NCI-H1930 (cell line): ENCODE data around the gene HGF.
"Not testable (repeated sequence)": the region's sequence is repeated elsewhere in the genome, so short reads cannot be mapped to it uniquely, and the experiment has no call there.

ENCODE experiments used
- DNase-seq, 2 experiments: peaks; one replicate each; lab custom pipeline; 2025; lab: John Stamatoyannopoulos, UW

The HGF gene

DNA sequence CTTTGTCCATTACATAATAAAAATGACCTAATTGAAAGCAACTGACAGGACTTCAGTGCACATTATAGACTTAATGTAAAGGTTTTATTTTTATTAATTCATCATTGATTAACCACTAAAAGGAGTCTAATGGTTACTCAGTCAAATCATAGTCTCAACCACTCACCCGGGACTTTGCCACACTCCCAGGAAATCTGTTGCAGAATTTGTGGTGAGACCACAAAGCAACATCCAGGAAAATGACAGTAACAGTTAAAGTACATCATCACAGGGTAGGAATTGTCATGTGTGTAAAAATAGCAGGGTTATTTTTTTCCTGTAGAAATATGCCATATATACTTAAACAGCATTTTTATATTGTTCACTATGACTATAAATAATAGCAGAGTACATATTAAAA lies 6.3 kb upstream of the HGF start:
- no peak for DNase-seq

DNA sequence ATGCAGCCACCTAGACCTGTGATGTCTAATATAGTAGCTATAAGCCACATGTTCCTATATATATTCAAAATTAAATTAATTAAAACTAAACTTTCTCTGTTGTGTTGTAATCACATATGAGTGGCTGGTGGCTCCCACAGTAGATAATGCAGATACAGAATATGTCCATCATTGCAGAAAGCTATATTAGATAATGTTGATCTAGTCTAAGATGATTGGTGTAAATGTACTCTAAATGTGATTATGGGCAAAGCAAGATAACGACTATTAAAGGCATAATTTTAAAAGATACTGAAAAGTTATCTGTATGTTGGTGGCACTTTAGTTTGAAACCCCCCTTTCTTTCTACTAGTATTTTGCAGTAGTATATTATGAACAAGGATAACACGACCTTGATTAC lies 5.7 kb upstream of the HGF start:
- no peak for DNase-seq

DNA sequence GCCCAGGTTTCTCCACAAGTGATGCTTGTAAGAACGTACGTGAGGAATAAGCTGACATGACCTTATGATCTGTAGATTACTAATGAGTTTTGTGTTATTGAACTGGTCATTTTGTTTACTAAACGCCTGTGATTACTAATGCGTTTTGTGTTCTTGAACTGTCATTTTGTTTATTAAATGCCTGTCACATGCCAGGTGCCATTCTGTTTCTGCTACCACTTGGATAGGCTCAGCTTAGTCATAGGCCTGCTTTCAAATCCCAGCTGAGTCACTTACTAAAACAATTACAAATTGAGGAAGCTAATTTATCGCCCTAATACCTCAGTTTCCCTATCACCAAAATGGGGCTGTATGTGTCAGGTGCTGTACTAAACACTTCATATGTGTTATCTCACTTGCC lies 4.7 kb upstream of the HGF start:
- no peak for DNase-seq

DNA sequence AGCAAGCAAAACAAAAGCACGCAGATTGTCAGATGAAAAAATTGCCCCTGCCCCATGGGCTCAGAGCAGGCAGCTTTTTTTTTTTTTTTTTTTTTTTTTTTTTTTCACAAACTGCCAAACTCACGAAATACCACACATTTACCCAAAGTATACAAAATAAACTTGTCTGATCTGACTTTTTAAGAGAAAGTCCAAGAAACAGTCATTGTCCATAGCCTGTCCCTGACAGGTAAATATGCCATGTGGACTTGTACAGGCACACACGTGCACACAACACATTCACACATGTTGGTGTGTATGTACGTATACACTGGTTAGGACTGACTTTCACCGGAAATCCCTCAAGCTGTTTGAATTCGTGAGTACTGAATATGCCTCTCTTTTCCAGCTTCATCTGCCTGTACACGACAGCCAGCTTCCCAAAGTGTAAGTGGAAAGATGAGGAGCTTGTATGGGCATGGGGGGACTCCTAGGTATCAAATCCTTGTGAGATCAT lies 929 bp upstream of the HGF start:
- no peak for DNase-seq

DNA sequence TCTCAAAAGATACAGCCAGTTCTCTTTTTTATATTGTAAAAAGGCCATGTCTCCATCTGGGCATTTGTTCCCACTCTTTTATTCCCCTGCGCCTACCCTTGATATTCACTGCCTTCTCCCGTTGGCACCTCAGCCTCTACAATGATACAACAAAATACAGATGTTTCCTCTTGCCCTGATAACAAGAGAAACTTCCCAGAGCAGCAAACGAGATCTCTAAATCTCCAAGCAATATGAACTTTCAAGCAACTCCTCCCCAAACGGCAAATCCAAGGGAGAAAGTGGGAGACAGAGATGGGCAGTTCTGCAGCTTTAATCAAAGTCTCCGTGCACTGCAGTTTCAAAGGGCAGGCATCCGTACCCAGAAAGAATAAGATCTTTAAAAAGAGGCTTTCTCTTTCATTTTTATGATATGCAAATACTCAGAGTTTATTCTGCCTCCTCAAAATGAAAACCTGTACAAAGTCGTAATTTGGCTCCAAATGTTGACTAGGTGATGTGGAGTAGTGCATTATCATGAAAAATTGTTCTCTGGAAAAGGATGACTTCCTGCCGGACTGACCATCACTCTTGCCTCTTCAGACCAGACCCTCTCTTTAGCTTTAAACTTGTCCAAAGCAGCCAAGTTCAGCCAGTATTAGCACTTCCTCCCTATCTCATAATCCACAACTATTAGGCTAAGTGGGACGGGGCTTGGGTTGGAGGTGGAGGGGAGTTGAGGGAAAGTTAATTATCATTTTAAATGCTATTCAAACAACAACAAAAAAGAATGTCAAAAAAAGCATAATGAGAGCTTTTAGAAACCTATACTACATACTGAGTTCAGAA lies 682 bp downstream of the HGF start:
- no peak for DNase-seq

DNA sequence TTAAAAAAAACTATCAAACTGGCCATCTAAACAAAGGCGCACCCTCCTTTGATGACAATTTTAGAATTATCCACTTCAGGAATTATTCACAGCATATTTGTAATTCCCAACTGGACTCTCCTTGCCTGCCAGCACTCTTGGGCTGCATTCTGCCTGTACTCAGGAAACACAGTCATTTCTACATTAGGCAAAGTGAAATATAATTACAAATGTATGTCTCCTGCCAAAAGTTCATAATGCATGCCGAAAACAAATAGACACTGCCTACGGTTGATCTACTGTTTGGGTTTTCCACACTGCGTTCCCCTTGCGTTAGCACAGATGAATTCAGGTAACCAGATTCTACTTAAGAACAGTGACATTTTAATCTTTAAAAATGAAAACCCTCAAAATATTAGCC lies 1.9 kb downstream of the HGF start:
- no peak for DNase-seq

DNA sequence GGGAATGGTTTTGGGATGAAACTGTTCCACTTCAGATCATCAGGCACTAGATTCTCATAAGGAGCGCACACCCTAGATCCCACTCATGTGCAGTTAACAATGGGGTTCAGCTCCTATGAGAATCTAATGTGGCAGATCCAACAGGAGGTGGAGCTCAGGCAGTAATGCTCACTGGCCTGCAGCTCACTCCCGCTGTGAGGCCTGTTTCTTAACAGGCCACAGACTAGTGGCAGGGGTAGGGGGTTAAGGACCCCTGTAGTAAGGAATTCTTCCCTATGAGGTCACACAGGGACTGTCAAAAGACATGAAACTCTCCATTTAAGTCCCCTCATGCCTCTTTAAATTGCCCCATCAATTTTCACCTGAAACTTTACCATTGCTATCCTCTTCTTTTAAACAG lies 8.0 kb downstream of the HGF start:
- no peak for DNase-seq

DNA sequence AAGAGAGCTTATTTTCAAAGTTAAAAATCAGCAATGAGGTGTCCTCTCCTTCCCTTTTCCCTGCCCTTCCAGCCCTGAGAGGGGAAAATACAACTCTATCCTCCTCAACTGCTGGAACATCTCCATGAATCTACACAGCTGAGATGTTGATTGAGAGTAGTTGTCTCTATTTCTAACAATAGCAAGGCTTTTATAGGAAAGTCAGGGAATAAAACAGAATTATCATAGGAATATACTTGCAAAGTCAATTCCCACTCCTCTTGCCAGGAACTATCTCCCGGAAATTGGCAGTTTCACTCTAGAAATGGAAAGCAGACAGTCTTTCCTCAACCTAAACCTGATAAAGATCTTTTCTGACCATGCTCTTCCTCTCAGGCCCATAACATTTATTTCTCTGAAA lies 8.8 kb downstream of the HGF start:
- DNase-seq: no peak

DNA sequence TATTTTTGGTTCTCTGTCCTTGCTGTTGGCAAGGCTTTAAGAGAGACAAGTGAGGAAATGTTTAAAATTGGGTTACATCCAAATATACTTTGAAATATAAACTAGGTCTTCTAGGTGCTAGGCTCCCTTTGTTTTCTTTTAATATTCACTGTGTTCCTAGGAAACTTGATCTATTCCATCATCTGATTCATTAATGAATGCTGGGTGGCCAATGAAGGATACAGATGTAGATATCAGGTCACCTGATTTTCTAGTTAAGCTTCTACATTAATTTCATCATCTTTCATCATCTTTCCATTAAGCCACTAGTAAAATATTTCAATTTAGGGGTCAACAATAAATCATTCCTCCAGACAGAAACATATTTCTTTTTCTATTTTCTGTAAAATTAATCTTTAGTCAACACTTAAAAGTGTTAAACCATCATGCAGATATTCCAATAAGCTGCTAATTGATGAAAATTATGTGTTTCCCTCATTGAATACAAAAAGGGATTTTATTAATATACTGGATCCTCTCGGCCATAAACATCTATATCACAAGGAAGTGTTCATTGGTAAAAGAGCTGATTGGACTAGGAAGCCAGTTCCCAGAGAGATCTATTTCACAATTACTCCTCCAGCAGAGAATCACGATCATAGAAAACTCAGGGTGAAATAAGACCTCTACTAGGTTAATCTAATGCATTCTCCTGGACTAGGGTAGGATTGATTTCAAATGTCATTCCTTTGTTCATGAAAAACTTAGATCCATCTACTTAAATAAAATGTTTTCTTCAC lies 14.7 kb downstream of the HGF start:
- DNase-seq: no peak

DNA sequence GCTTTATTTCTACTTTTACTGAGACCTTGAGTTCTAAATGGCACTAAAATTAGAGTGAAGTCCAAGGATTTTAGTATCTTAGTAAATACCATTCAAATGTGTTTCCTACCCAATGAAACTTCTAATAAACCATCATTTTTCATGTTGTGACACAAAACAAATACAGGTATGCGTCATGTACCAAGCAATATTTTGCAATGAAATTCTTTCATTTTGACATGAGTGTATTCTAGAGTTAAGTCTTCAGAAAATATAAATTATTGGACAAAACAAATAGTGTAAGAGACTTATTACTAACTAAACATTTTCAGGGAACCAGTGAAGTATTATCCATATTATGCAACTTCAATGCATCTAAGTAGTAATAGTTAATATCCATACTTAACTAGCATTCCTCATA lies 16.5 kb downstream of the HGF start:
- no peak for DNase-seq

DNA sequence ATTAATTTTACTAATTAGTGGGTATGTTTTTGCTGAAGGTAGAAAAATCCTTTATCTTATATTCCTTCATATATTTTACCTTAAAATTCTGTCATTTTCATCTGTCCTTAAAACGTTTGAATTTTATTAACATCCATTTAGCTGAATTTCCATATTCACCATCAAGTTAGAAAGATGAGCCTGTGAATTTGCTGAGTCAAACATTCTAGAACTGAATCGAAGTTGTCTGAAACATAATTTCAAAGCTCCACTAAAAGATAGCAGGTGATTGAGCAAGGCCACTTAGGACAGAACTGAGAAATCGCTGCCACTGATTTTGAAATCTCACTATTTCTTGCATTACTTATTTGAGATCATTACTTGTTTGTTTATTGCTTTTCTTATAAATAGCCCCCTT lies 17.5 kb downstream of the HGF start:
- no peak for DNase-seq

DNA sequence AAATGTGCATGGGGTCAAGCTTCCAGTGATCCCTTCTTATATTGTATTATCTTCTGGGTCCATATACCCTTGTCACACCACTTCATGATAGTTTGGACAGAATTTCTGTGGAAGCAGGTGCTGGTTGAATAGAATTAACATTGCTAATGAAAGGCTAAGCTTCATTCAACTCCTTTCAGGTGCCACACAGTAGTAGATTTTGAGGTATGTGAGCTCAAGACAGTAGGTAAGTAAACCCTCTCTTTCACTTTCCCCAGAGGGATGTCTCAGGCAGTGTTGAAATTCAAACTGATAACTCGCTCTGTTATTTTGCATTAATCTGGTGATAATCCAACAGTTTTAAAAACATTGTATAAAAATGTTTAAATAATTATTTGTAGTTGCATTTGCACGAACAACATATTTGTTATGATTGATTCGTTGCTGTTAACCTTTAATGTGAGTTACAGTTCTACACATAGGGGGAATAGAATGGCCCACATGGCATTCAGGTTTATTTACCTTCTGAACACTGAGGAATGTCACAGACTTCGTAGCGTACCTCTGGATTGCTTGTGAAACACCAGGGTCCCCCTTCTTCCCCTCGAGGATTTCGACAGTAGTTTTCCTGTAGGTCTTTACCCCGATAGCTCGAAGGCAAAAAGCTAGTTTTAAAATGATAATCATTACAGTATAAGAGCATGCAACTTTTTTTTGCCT lies 18.1 kb downstream of the HGF start:
- DNase-seq: no peak

DNA sequence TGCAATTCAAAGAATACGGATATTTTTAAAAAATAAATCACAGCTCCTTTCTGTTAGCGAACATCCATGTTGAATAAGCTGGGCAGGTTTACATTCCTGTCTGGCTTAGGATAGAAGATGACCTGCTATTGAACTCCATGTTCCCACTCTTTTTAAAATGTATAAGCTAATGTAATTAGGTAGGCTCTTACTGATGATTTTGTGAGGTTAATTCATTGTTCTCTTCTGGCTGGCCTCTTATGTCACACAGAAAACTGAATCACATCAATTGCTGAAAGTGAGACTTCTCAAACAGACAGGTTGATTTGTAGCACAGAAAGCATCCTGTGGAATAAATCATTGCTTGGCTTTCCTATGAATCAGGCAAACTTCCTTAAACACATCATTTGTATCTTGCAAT lies 24.2 kb downstream of the HGF start:
- DNase-seq: no peak

DNA sequence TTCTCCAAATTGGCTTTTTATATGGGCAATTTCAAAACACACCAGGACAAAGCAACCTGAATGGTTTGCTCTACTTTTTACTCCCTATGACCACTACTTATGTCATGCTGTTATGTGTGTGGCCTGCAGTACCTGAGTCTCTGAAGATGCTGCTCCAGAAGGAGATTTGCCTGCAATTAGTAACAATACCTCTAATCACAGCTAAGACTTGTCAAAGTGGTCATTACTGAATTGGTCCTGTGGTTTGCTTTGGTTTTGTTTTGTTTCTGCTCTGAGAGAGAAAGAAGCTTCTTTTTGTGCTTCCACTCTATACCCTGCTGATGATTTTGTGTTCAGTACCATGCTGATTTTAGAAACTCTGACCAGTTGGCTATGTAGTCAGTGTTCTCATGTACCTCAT lies 25.5 kb downstream of the HGF start:
- DNase-seq: no peak

DNA sequence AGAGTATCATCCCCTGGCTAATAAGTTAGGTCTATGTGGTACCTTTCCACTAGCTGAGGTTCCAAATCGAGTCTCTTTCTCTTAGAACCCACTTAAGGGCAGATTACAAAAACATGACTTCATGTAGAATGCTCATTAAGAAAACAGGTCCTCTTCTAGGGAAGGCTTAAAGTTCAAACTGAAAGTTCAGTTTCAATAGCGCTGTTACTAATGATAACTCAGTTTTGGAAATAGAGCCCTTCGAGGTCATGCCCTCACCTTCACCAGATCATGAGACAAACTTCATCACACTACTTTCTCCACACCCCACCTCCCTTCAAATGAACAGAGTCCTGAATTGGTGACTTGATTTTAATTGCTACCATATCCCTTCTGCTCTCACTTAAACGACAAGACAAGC lies 26.2 kb downstream of the HGF start:
- DNase-seq: no peak

DNA sequence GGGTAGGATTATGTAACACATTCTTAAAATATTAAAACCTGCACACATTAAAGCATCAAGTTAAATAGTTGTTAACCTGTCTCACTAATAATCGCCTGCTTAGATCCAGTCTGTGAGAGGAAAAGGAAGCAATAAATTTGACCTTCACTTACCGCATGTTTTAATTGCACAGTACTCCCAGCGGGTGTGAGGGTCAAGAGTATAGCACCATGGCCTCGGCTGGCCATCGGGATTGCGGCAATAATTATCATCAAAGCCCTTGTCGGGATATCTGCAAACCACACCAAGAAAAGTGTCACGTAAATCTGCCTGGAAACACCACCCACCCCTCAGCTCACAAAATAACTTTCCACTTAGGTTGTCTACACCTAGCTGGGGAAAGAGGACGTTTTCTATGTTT lies 26.6 kb downstream of the HGF start:
- DNase-seq: no peak

DNA sequence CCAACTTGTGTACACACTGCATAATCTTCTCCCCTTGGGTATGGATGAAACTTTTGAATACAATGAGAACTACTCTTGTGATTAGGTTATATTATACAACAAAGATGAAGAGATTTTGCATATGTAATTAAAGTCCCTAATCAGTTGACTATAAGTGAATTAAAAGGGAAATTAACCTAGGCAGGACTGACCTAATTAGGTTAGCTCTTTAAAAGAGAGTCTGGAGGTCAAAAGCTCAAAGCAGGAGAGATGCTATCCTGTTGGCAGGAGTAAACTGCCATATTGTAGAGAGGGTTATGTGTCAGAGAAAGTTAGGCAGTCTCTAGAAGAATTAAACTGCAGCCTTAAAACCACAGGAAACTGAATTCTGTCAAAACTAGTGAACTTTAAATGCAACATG lies 29.4 kb downstream of the HGF start:
- DNase-seq: no peak

DNA sequence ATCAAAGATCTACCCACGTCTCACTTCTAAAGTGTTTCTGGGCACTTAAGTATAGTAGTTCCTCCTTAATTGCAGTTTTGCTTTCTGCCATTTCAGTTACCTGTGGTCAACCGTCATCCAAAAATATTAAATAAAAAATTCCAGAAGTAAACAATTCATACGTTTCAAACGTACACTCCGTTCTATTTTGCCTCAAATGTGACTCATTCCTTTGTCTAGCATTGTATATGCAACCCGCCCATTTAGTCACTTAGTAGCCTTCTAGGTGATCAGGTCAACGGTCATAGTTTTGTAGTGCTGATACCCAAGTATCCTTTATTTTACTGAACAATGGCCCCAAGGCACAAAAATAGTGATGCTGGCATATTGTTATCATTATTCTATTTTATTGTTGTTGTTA lies 33.8 kb downstream of the HGF start:
- no peak for DNase-seq

DNA sequence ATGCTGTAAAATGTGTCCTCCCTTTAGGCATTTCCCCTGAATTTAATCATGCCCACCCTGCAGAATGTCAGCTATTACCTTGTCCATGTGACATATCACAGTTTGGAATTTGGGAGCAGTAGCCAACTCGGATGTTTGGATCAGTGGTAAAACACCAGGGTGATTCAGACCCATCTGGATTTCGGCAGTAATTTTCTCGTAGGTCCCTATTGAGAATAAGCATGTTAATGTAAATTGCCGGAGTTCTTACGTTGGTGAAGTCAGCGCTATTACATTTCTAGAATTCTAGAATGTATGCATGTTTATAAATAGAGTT lies 44.1 kb downstream of the HGF start:
- no peak for DNase-seq

DNA sequence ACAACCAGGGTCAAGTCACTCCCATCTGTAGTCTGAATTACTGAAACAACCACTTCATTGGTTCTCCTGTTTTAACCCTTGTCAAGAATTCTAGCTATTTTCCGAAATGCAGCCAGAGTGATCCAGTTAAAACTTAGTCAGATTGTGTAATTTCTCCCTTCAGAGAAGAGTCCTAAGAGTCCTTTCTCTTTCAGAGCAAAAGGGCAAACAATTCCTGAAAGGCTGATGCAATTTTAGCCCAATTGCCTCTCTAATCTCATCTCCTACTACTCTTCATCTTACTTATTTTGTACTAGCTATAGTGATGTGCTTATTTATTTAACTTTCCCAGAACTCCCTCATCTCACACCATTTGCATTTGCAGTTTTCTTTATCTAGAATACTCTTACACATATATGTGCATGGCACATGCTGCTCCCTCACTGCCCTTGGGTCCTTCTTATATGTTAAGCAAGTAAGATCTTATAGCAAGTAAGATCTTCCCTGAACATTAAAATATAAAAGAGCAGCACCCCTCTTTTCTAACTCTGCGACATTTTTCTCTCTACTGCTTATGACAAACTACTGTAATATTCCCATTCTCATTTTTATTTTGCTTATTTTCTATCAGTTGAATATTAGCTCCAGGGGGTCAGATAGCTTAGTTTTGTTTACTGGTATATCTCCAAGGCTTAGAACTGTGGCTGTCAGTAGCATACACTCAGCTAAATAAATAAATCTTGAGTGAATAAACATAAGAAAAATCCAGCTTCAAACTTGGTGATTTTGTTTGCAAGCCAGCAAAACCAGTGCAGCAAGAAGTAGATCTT lies 44.6 kb downstream of the HGF start:
- DNase-seq: no peak

DNA sequence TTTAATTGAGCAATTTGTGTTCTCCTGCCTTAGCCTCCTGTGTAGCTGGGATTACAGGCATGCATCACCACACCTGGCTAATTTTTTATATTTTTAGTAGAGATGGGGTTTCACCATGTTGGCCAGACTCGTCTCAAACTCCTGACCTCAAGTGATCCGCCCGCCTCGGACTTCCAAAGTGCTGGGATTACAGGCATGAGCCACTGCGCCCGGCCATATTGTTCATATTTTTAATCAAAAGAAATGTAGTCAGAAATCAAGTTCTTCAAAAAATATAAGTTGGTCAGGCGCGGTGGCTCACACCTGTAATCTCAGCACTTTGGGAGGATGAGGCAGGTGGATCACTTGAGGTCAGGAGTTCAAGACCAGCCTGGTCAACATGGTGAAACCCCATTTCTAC lies 47.6 kb downstream of the HGF start:
- not testable (repeated sequence) for DNase-seq

DNA sequence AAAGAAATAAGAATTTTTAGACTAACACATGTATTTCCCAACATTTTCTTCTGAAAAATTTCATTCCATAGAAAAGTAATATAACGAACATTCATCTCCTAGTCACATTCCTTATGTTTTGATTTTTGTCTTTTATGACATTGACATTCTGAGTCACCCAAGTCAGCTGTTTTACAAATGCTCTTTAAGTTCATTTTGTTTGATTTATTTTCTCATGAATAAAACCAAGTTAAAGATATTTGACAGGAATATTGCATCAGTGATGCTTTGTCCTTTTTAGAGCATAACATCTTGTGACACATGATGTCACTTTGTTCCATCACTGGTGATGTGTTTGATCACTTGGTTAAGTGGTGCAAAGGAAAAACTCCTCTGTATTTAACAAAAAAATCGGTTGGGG lies 48.4 kb downstream of the HGF start:
- DNase-seq: no peak
